NB4 (cell line): ENCODE data around the gene FAM120B.

Experiments used
- DNase-seq: peaks from one replicate; pipeline ENCODE4 v3.0.0; 2010; ENCODE audit warnings: low read depth
- H3K4me3 ChIP-seq: one replicate; pipeline ENCODE4 v1.5.1; 2011; ENCODE audit warnings: mild to moderate bottlenecking, low read depth, low read length, moderate library complexity
- CTCF ChIP-seq: IDR thresholded peaks from one replicate; pipeline ENCODE4 v1.5.1; 2012; ENCODE audit warnings: low read depth, low read length
- MYC ChIP-seq: IDR thresholded peaks from 2 replicates; pipeline ENCODE4 v1.6.1; 2011; ENCODE audit warnings: low read depth, low read length
- POLR2A ChIP-seq: IDR thresholded peaks from 2 replicates; pipeline ENCODE4 v1.6.1; 2011; ENCODE audit warnings: mild to moderate bottlenecking; ENCODE audit not compliant: insufficient read length; ENCODE audit errors: extremely low read depth
- TF ChIP-seq, protein P1 (sequence below): IDR thresholded peaks from 2 replicates; pipeline ENCODE4 v1.6.1; 2011; ENCODE audit warnings: low read depth, low read length

FAM120B gene

GRCh38 chr6:170367241-170367640, 60.7 kb downstream of the FAM120B start:
- DNase-seq = no peak
- H3K4me3 ChIP-seq = no peak overlapping the region
- TF ChIP-seq MYC (no peak), POLR2A (no peak), CTCF (no peak)
- TF ChIP-seq, protein P1, sequence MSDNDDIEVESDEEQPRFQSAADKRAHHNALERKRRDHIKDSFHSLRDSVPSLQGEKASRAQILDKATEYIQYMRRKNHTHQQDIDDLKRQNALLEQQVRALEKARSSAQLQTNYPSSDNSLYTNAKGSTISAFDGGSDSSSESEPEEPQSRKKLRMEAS = no peak

- no peak for DNase-seq
- TF ChIP-seq CTCF (no peak), MYC (no peak), POLR2A (no peak)
- TF ChIP-seq, protein P1 = no peak
- no peak overlapping the region for H3K4me3 ChIP-seq
Measured at GRCh38 chr6:170368544-170368943, 62.0 kb downstream of the FAM120B start.

DNA sequence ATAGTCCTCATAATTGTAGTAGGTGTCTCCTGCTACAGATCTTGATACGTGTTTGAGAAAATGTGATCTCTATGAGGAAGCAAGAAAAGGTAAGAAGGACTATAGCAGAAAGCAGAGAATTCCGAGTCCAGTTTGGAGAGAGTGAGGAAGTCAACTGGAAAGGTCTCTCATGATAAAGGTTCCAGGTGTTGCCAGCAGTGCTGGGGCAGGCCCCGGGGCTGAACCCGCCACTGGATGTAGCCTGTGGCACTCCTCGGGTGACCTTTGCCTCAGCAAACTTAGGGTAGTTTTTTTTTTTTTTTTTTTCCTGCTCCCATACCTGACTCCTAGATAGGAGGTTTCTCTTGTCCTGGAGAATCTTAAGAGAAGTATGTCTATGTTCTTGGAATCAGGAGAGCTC, 62.8 kb downstream of the FAM120B start:
- no peak overlapping the region for H3K4me3 ChIP-seq
- TF ChIP-seq MYC = no peak
- no peak for TF ChIP-seq CTCF
- no peak for TF ChIP-seq POLR2A
- TF ChIP-seq, protein P1 = no peak
- no peak for DNase-seq

- no peak for DNase-seq
- no peak for TF ChIP-seq CTCF
- TF ChIP-seq MYC = no peak
- TF ChIP-seq, protein P1 = no peak
- no peak for TF ChIP-seq POLR2A
- H3K4me3 ChIP-seq = no peak overlapping the region
Measured at GRCh38 chr6:170370416-170370815, 63.9 kb downstream of the FAM120B start.

DNA sequence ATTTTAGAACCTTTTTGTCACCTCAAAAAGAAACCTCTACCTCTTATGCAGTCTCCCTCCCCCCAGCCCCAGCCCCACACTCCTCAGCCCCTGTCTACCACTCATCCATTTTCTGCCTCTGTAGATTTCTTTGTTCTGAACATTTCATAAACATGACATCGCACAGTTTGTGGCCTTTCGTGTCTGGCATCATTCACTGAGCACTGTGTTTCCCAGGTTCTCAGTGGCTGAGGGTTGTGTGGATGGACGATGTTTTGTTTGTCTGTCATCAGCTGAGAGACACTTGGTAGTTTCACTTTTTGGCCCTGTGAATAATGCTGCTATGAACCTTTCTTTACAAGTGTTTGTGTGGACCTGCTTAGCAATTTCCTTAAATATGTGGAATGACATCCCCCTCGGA, 64.5 kb downstream of the FAM120B start:
- TF ChIP-seq CTCF (no peak), MYC (no peak), POLR2A (no peak)
- TF ChIP-seq, protein P1 = no peak
- H3K4me3 ChIP-seq = no peak overlapping the region
- DNase-seq = no peak

DNA sequence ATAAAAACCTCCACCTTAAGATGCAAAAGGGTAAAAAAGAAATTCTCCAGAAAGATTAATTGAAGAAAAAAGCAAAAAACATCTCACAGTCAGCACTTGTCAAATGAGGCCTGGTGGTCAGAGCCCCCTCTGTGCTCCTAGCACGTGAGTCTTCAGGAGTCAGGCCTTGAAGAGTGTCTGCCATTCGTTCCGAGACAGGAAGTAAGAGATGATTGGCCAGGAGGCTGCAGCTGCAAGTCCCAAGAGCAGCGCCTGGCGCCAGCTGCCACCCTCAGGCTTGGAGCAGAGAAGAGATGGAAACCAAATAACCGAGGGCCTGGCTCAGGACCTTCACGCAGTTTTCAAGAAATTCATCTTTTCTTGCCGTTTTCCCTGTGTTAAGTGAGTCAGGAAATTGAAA, 65.0 kb downstream of the FAM120B start:
- TF ChIP-seq POLR2A (no peak), CTCF (no peak), MYC (no peak)
- TF ChIP-seq, protein P1 = no peak
- DNase-seq = no peak
- H3K4me3 ChIP-seq = no peak overlapping the region
